HEK293 (cell line): ENCODE data around the gene RAB3B.

Experiments used
- CTCF ChIA-PET: fragments of 350-600 bp; formaldehyde crosslinking; extraction: SDS; loops from one replicate; lab custom pipeline; 2021; ENCODE audit warnings: antibody characterized with exemption; lab: Yijun Ruan, JAX
- POLR2A ChIA-PET: fragments of 300-600 bp; formaldehyde crosslinking; extraction: SDS; loops from one replicate; lab custom pipeline; 2020; ENCODE audit warnings: antibody characterized with exemption, inconsistent platforms; lab: Yijun Ruan, JAX
- H3K27ac ChIP-seq: fragments of 200-500 bp; sonication (Bioruptor generic); 2 replicates; pipeline ENCODE4 v1.5.1; 2014; ENCODE audit warnings: low read depth, low read length, control low read depth, inconsistent platforms; ENCODE audit errors: extremely low read depth
- H3K36me3 ChIP-seq, 2 experiments: fragments of 200-500 bp in 1 of 2; sonication (Bioruptor generic) in 1 of 2; 1 replicate in 1 of 2; 2 replicates in 1 of 2; pipeline ENCODE4 v1.5.1; 2014 to 2017; ENCODE audit warnings: inconsistent platforms in 2 of 2, low read length in 2 of 2; ENCODE audit not compliant: control insufficient read depth in 2 of 2, insufficient read depth in 1 of 2
- H3K4me1 ChIP-seq: fragments of 200-500 bp; sonication (Bioruptor generic); 2 replicates; pipeline ENCODE4 v1.5.1; 2014; ENCODE audit warnings: mild to moderate bottlenecking, low read length, inconsistent platforms; ENCODE audit not compliant: control insufficient read depth, insufficient read depth
- H3K4me3 ChIP-seq: 2 replicates; pipeline ENCODE4 v1.5.1; 2011; ENCODE audit warnings: low read depth, mild to moderate bottlenecking, control low read depth, low read length, moderate library complexity
- H3K9me3 ChIP-seq: fragments of 200-500 bp; sonication (Bioruptor generic); 2 replicates; pipeline ENCODE4 v1.5.1; 2014; ENCODE audit warnings: low read depth, low read length, inconsistent platforms; ENCODE audit not compliant: control insufficient read depth, insufficient read depth
- EGR2 ChIP-seq: fragments of 450-650 bp; formaldehyde crosslinking; IDR thresholded peaks from 2 replicates; pipeline ENCODE4 v1.5.1; 2016; ENCODE audit warnings: low read depth, missing biosample characterization, missing genetic modification characterization
- GLI2 ChIP-seq: fragments of 450-650 bp; formaldehyde crosslinking; IDR thresholded peaks from 2 replicates; pipeline ENCODE4; 2017; ENCODE audit warnings: missing biosample characterization, missing genetic modification characterization, low read depth, borderline replicate concordance
- MYNN ChIP-seq: fragments of 450-650 bp; formaldehyde crosslinking; IDR thresholded peaks from 2 replicates; pipeline ENCODE4 v1.5.1; 2016; ENCODE audit warnings: missing biosample characterization, missing genetic modification characterization, borderline replicate concordance
- PRDM10 ChIP-seq: fragments of 450-650 bp; formaldehyde crosslinking; IDR thresholded peaks from 2 replicates; pipeline ENCODE4 v1.5.1; 2016; ENCODE audit warnings: missing biosample characterization, missing genetic modification characterization
- PRDM2 ChIP-seq: fragments of 450-650 bp; formaldehyde crosslinking; IDR thresholded peaks from 2 replicates; pipeline ENCODE4 v1.5.1; 2016; ENCODE audit warnings: missing biosample characterization, missing genetic modification characterization, borderline replicate concordance
- RBAK ChIP-seq: fragments of 450-650 bp; formaldehyde crosslinking; IDR thresholded peaks from 2 replicates; pipeline ENCODE4 v1.5.1; 2016; ENCODE audit warnings: missing biosample characterization, missing genetic modification characterization
- SALL2 ChIP-seq: fragments of 450-650 bp; formaldehyde crosslinking; IDR thresholded peaks from 2 replicates; pipeline ENCODE4 v1.5.0; 2017; ENCODE audit warnings: missing biosample characterization, mild to moderate bottlenecking, missing genetic modification characterization, borderline replicate concordance
- ZBTB17 ChIP-seq: fragments of 450-650 bp; formaldehyde crosslinking; IDR thresholded peaks from 2 replicates; pipeline ENCODE4 v1.5.1; 2016; ENCODE audit warnings: missing biosample characterization, missing genetic modification characterization
- ZFHX2 ChIP-seq: fragments of 450-650 bp; formaldehyde crosslinking; conservative IDR thresholded peaks from 2 replicates; pipeline ENCODE4 v1.5.1; 2016; ENCODE audit warnings: missing biosample characterization, missing genetic modification characterization
- ZFP41 ChIP-seq: fragments of 450-650 bp; formaldehyde crosslinking; IDR thresholded peaks from 2 replicates; pipeline ENCODE4 v1.5.1; 2016; ENCODE audit warnings: missing biosample characterization, missing genetic modification characterization, borderline replicate concordance
- ZNF114 ChIP-seq: fragments of 450-650 bp; formaldehyde crosslinking; IDR thresholded peaks from 2 replicates; pipeline ENCODE4 v1.5.0; 2017; ENCODE audit warnings: missing biosample characterization, missing genetic modification characterization
- ZNF202 ChIP-seq: fragments of 450-650 bp; formaldehyde crosslinking; IDR thresholded peaks from 2 replicates; pipeline ENCODE4 v1.5.1; 2016; ENCODE audit warnings: missing biosample characterization, missing genetic modification characterization, borderline replicate concordance
- ZNF280D ChIP-seq: fragments of 450-650 bp; formaldehyde crosslinking; IDR thresholded peaks from 2 replicates; pipeline ENCODE4 v1.5.1; 2016; ENCODE audit warnings: missing biosample characterization, missing genetic modification characterization
- ZNF350 ChIP-seq: fragments of 450-650 bp; formaldehyde crosslinking; IDR thresholded peaks from 2 replicates; pipeline ENCODE4 v1.5.0; 2017; ENCODE audit warnings: missing biosample characterization, mild to moderate bottlenecking, missing genetic modification characterization
- ZNF514 ChIP-seq: fragments of 450-650 bp; formaldehyde crosslinking; IDR thresholded peaks from 2 replicates; pipeline ENCODE4 v1.5.1; 2016; ENCODE audit warnings: missing biosample characterization, missing genetic modification characterization
- ZNF571 ChIP-seq: fragments of 450-650 bp; formaldehyde crosslinking; IDR thresholded peaks from 2 replicates; pipeline ENCODE4 v1.5.0; 2017; ENCODE audit warnings: missing biosample characterization, missing genetic modification characterization
- ZNF664 ChIP-seq: fragments of 450-650 bp; formaldehyde crosslinking; IDR thresholded peaks from 2 replicates; pipeline ENCODE4 v1.5.1; 2016; ENCODE audit warnings: missing biosample characterization, missing genetic modification characterization
- ZNF785 ChIP-seq: fragments of 450-650 bp; formaldehyde crosslinking; IDR thresholded peaks from 2 replicates; pipeline ENCODE4 v1.5.1; 2016; ENCODE audit warnings: missing biosample characterization, missing genetic modification characterization

The RAB3B gene

GRCh38 chr1:51961231-51961630, 29.3 kb downstream of the RAB3B start:
- H3K4me3 ChIP-seq: no peak overlapping the region
- H3K9me3 ChIP-seq: no peaks in the 10 kb centered on the region
- CTCF ChIA-PET: interaction anchor here (0.6 kb wide), 1 partner anchor 46 kb away, joined by 3 read pairs; no protein-coding TSS in a partner anchor
- TF ChIP-seq ZNF350 (tag by site-specific recombination) (no peak), ZNF664 (no peak), PRDM10 (tag by site-specific recombination) (no peak), ZFHX2 (no peak), ZNF785 (tag by site-specific recombination) (no peak), ZNF280D (tag by site-specific recombination) (no peak), ZNF202 (tag by site-specific recombination) (no peak), ZFP41 (no peak)
- no peak overlapping the region for H3K27ac ChIP-seq
- peaks cover 8% of the 10 kb centered on the region; the same call in 1 of the 2 replicates for H3K4me1 ChIP-seq
- POLR2A ChIA-PET: interaction anchor here (0.6 kb wide), 1 partner anchor 84 kb away, joined by 3 read pairs; no protein-coding TSS in a partner anchor
- H3K36me3 ChIP-seq: peaks cover 0 to 8% of the 10 kb centered on the region in 2 experiments; a peak in 1 of 3 replicates

GRCh38 chr1:51960262-51960661, 30.2 kb downstream of the RAB3B start:
- H3K27ac ChIP-seq: no peak overlapping the region
- peaks cover 9% of the 10 kb centered on the region; the same call in 1 of the 2 replicates for H3K4me1 ChIP-seq
- no peaks in the 10 kb centered on the region for H3K9me3 ChIP-seq
- peak; percentile 40; the same call in 1 of the 2 replicates for TF ChIP-seq MYNN (tag by site-specific recombination)
- no peak for TF ChIP-seq ZNF514
- TF ChIP-seq ZBTB17: no peak
- no peak for TF ChIP-seq GLI2 (tag by site-specific recombination)
- no peak for TF ChIP-seq SALL2
- no peak for TF ChIP-seq RBAK
- ChIA-PET CTCF (no interaction called here), POLR2A (interaction anchor here (0.5 kb wide), 1 partner anchor 210 kb away, joined by 4 read pairs; no protein-coding TSS in a partner anchor)
- H3K36me3 ChIP-seq: peaks cover 0 to 3% of the 10 kb centered on the region in 2 experiments; a peak in 1 of 3 replicates
- no peak overlapping the region for H3K4me3 ChIP-seq

GRCh38 chr1:51958824-51959223, 31.7 kb downstream of the RAB3B start:
- H3K4me1 ChIP-seq: peaks cover 9% of the 10 kb centered on the region; the same call in 1 of the 2 replicates
- no peak overlapping the region for H3K4me3 ChIP-seq
- ChIA-PET CTCF (no interaction called here), POLR2A (no interaction called here)
- H3K9me3 ChIP-seq: no peaks in the 10 kb centered on the region
- no peak overlapping the region for H3K27ac ChIP-seq
- H3K36me3 ChIP-seq: peaks cover 0 to 3% of the 10 kb centered on the region in 2 experiments; a peak in 1 of 3 replicates
- TF ChIP-seq ZNF114 (tag by site-specific recombination): no peak
- TF ChIP-seq PRDM2: no peak
- no peak for TF ChIP-seq EGR2 (tag by site-specific recombination)
- TF ChIP-seq ZNF571 (tag by site-specific recombination): no peak
